GM12878 (cell line): ENCODE results near the gene IGSF8. TPM values are rescaled to one million over a fixed set of nuclear protein-coding genes. Genes with fewer than 3 reads are reported as not detected.

ENCODE experiments used
- ATAC-seq: fragments of 200-7000 bp; cut with Tn5 transposase; 3 replicates; pipeline ENCODE4 v1.9.1; 2020; ENCODE audit warnings: mild to moderate bottlenecking, moderate library complexity
- BruUV-seq: library from RNA; stranded (reverse); fragments of 400-500 nt; replicated peaks from 2 replicates; lab custom pipeline; 2021; lab: Mats Ljungman, UMichigan
- CTCF ChIA-PET: fragments of 300-600 bp; sonication (Branson Sonifier 250); formaldehyde crosslinking; extraction: SDS; loops from one replicate; lab custom pipeline; 2021; ENCODE audit warnings: inconsistent platforms; lab: Yijun Ruan, JAX
- POLR2A ChIA-PET: fragments of 350-600 bp; formaldehyde crosslinking; extraction: SDS; loops from one replicate; lab custom pipeline; 2021; ENCODE audit warnings: inconsistent platforms; lab: Charles Lee
- RAD21 ChIA-PET: fragments of 300-600 bp; sonication (Branson Sonifier 250); formaldehyde crosslinking; loops from one replicate; lab custom pipeline; 2023; ENCODE audit warnings: antibody characterized with exemption; ENCODE audit not compliant: unreplicated experiment; lab: Charles Lee
- SMC1A ChIA-PET: fragments of 300-600 bp; sonication (Branson Sonifier 250); formaldehyde crosslinking; loops from one replicate; lab custom pipeline; 2023; ENCODE audit not compliant: unreplicated experiment, uncharacterized antibody; lab: Charles Lee
- DNase-seq: peaks from one replicate; pipeline ENCODE4 v3.0.0-alpha.2; 2011; ENCODE audit warnings: low read depth, low spot score
- FAIRE-seq: peaks from 3 replicates; lab custom pipeline; 2011; peaks lifted over from hg19 to GRCh38; lab: Jason Lieb, UNC
- H2AFZ ChIP-seq: 2 replicates; pipeline ENCODE4 v1.6.0; 2011; ENCODE audit warnings: low read depth, low read length, control low read depth; ENCODE audit not compliant: control insufficient read depth
- H3K27ac ChIP-seq: 2 replicates; pipeline ENCODE4 v1.5.1; 2011; ENCODE audit warnings: control low read depth; ENCODE audit not compliant: control insufficient read depth, insufficient read depth
- H3K27me3 ChIP-seq, 2 experiments: replicated peaks in 1 of 2; 2 replicates each; pipeline versions ENCODE4 v1.6.0 to v1.6.1; 2011; ENCODE audit warnings: low read length in 1 of 2; ENCODE audit not compliant: control insufficient read depth in 2 of 2, insufficient read depth in 2 of 2
- H3K36me3 ChIP-seq, 2 experiments: 2 replicates each; pipeline ENCODE4 v1.5.1; 2011; ENCODE audit warnings: low read length in 1 of 2; ENCODE audit not compliant: control insufficient read depth in 2 of 2, insufficient read depth in 2 of 2
- H3K4me1 ChIP-seq: 2 replicates; pipeline ENCODE4 v1.6.1; 2011; ENCODE audit warnings: mild to moderate bottlenecking, low read length, moderate library complexity, mixed read lengths; ENCODE audit not compliant: control insufficient read depth, insufficient read depth
- H3K4me2 ChIP-seq: 2 replicates; pipeline ENCODE4 v1.6.0; 2011; ENCODE audit warnings: control low read depth; ENCODE audit not compliant: control insufficient read depth, insufficient read depth
- H3K4me3 ChIP-seq: fragments of 200-600 bp; sonication (generic); 2 replicates; pipeline ENCODE4 v1.5.1; 2016
- H3K79me2 ChIP-seq: 2 replicates; pipeline ENCODE4 v1.6.0; 2011; ENCODE audit warnings: low read length; ENCODE audit not compliant: control insufficient read depth, insufficient read depth
- H3K9ac ChIP-seq: 2 replicates; pipeline ENCODE4 v1.8.0; 2011; ENCODE audit warnings: low read length, control low read depth, mixed read lengths; ENCODE audit not compliant: control insufficient read depth, insufficient read depth
- H3K9me3 ChIP-seq: replicated peaks from 3 replicates; pipeline ENCODE4 v1.5.1; 2011; ENCODE audit warnings: mild to moderate bottlenecking, low read length; ENCODE audit not compliant: control insufficient read depth, insufficient read depth
- H4K20me1 ChIP-seq: 2 replicates; pipeline ENCODE4 v1.6.0; 2011; ENCODE audit not compliant: control insufficient read depth, insufficient read depth
- KDM1A ChIP-seq: fragments of 200-600 bp; sonication (generic); IDR thresholded peaks from 2 replicates; pipeline ENCODE4 v1.6.1; 2016; ENCODE audit warnings: borderline replicate concordance
- ZNF687 ChIP-seq: fragments of 450-650 bp; IDR thresholded peaks from 2 replicates; pipeline ENCODE4 v1.6.1; 2017; ENCODE audit warnings: mild to moderate bottlenecking, moderate library complexity
- WGBS: methylation state at CpG from one replicate; pipeline ENCODE4 v1.1.6; 2016; ENCODE audit warnings: low lambda C conversion rate; ENCODE audit not compliant: insufficient replicate concordance, insufficient coverage; ENCODE audit errors: missing lambda C conversion rate; 5-methylcytosine and 5-hydroxymethylcytosine counted together
- in situ Hi-C: fragments of 300-500 bp; cut with MboI; formaldehyde crosslinking; loops from 9 replicates; pipeline ENCODE4 v1.14.3; 2018; ENCODE audit warnings: mixed read lengths
- intact Hi-C: fragments of 100-400 bp; cut with micrococcal nuclease; formaldehyde crosslinking; loops from one replicate; pipeline ENCODE4 v1.14.2; 2022; ENCODE audit not compliant: unreplicated experiment
- polyA plus RNA-seq, 11 experiments: library from polyadenylated mRNA; depleted of rRNA in 4 of 11; unstranded in 6 of 11; stranded (reverse) in 5 of 11; fragments of >200 nt; fragmentation: Nextera tagmentation in 4 of 11; fragmentation: Illumina TruSeq in 1 of 11; extraction: Ambion mirVana in 4 of 11; extraction: Trizol in 1 of 11; gene quantifications; 1 replicate in 1 of 11; 2 replicates in 10 of 11; pipeline versions ENCODE4 v1.2.1 to v1.2.3, GENCODE V29; 2011 to 2016; ENCODE audit warnings: inconsistent platforms in 2 of 11, missing spikeins in 2 of 11, low read depth in 1 of 11
- total RNA-seq, 4 experiments: library from RNA; depleted of rRNA in 3 of 4; stranded (reverse); fragments of >200 nt in 3 of 4; fragmentation: Illumina TruSeq in 1 of 4; extraction: Trizol in 1 of 4; gene quantifications; 2 replicates each; pipeline versions ENCODE4 v1.2.1 to v1.2.3, GENCODE V29; 2013 to 2021

Gene IGSF8
- total and polyA plus RNA-seq, 10 of the 15 experiments (the other 5 are each of a cell fraction or from before 2014, with no cell fraction given), result 0.64 to 24.7 (median 13.9) TPM

- no peak overlapping the region for H2AFZ ChIP-seq
- H4K20me1 ChIP-seq, result no peaks in the 10 kb centered on the region
- no peak overlapping the region for H3K9ac ChIP-seq
- H3K4me1 ChIP-seq, result no peaks in the 10 kb centered on the region; the same call in 1 of the 2 replicates
- H3K27ac ChIP-seq, result no peak overlapping the region
- in situ Hi-C loops, result no loop called here
- H3K36me3 ChIP-seq, result no peaks in the 10 kb centered on the region
- BruUV-seq, result no TSS peak
- ChIA-PET CTCF (interaction anchor here (0.7 to 49.8 kb wide), 22 partner anchors 5 to 298 kb away, joined by 3 to 1035 read pairs (median 6); partner anchors contain the start of genes IGSF8, KCNJ10, KCNJ9 and PIGM), POLR2A (interaction anchor here (1.3 kb wide), 1 partner anchor 35 kb away, joined by 3 read pairs; no protein-coding TSS in a partner anchor), SMC1A (interaction anchor here (1.1 to 8.9 kb wide), 8 partner anchors 21 to 173 kb away, joined by 3 to 89 read pairs (median 4); no protein-coding TSS in a partner anchor), RAD21 (interaction anchor here (1.2 to 4.9 kb wide), 4 partner anchors 21 to 47 kb away, joined by 3 to 50 read pairs (median 11); partner anchors contain the start of gene PIGM)
- peaks cover 0 to 2% of the 10 kb centered on the region in 2 experiments; a peak in 3 of 4 replicates for H3K27me3 ChIP-seq
- intact Hi-C loops, result no loop called here
- DNase-seq (no peak), FAIRE-seq (no peak), ATAC-seq (no peak)
- H3K4me3 ChIP-seq, result no peak overlapping the region
- TF ChIP-seq ZNF687 (no peak), KDM1A (no peak)
- no peak overlapping the region for H3K4me2 ChIP-seq
- H3K79me2 ChIP-seq, result no peaks in the 10 kb centered on the region
- H3K9me3 ChIP-seq, result no peaks in the 10 kb centered on the region
- 28% methylated on average over 4 of the region's 4 CpGs for WGBS
Measured at GRCh38 chr1:160079448-160079847, 19.0 kb downstream of the IGSF8 start.
